Neural progenitor cell (in vitro differentiated cells): ENCODE results near the gene CDK18.

Source experiments
- CTCF ChIP-seq: fragments of 200-600 bp; sonication (generic); IDR thresholded peaks from 2 replicates; pipeline ENCODE4 v1.5.1; 2017; ENCODE audit warnings: antibody characterized with exemption, mild to moderate bottlenecking
- EZH2 ChIP-seq: fragments of 200-600 bp; sonication (generic); IDR thresholded peaks from 2 replicates; pipeline ENCODE4 v1.6.1; 2017; ENCODE audit warnings: antibody characterized with exemption, mild to moderate bottlenecking, moderate library complexity

- no peak for TF ChIP-seq EZH2
- TF ChIP-seq CTCF: no peak
Observed at GRCh38 chr1:205505791-205506190, 1.3 kb downstream of the CDK18 start.
